Loucy (cell line): ENCODE measurements around the gene CFAP45.

Experiments used
- H2AFZ ChIP-seq: fragments of 200-600 bp; sonication (generic); 2 replicates; pipeline ENCODE4 v1.6.0; 2016; ENCODE audit warnings: antibody characterized with exemption, mild to moderate bottlenecking, low read length, moderate library complexity
- H3F3A ChIP-seq: fragments of 200-600 bp; 2 replicates; pipeline ENCODE4 v1.6.0; 2016; ENCODE audit warnings: antibody characterized with exemption, low read depth, mild to moderate bottlenecking
- H3K27me3 ChIP-seq: fragments of 200-600 bp; sonication (generic); 2 replicates; pipeline ENCODE4 v1.6.1; 2014; ENCODE audit warnings: low read length, mild to moderate bottlenecking; ENCODE audit not compliant: insufficient read depth, poor library complexity, severe bottlenecking
- H3K36me3 ChIP-seq: fragments of 200-600 bp; sonication (generic); 2 replicates; pipeline ENCODE4 v1.6.1; 2016; ENCODE audit warnings: low read length; ENCODE audit not compliant: insufficient read depth
- H3K4me1 ChIP-seq: fragments of 200-600 bp; sonication (generic); 2 replicates; pipeline ENCODE4 v1.5.1; 2014; ENCODE audit warnings: low read length, mild to moderate bottlenecking; ENCODE audit not compliant: insufficient read depth, poor library complexity, severe bottlenecking
- H3K4me2 ChIP-seq: fragments of 200-600 bp; sonication (generic); 2 replicates; pipeline ENCODE4 v1.6.0; 2014; ENCODE audit warnings: antibody characterized with exemption, low read length, low read depth, mild to moderate bottlenecking; ENCODE audit not compliant: poor library complexity, severe bottlenecking
- H3K4me3 ChIP-seq: fragments of 200-600 bp; sonication (generic); 2 replicates; pipeline ENCODE4 v1.5.1; 2014; ENCODE audit warnings: low read length, mild to moderate bottlenecking, mixed read lengths; ENCODE audit not compliant: poor library complexity, severe bottlenecking
- H3K79me2 ChIP-seq: fragments of 200-600 bp; sonication (generic); 2 replicates; pipeline ENCODE4 v1.6.1; 2014; ENCODE audit warnings: low read length; ENCODE audit not compliant: insufficient read depth
- H3K9ac ChIP-seq: fragments of 200-600 bp; sonication (generic); 2 replicates; pipeline ENCODE4 v1.6.0; 2014; ENCODE audit warnings: mild to moderate bottlenecking, low read depth, low read length, moderate library complexity; ENCODE audit not compliant: poor library complexity, severe bottlenecking
- H3K9me2 ChIP-seq: fragments of 200-600 bp; sonication (generic); replicated peaks from 2 replicates; pipeline ENCODE4 v1.6.1; 2016; ENCODE audit warnings: low read depth, low read length, mixed read lengths
- H3K9me3 ChIP-seq: fragments of 200-600 bp; sonication (generic); 2 replicates; pipeline ENCODE4 v1.6.1; 2014; ENCODE audit warnings: mild to moderate bottlenecking, antibody characterized with exemption, low read length, low read depth; ENCODE audit not compliant: insufficient read depth
- H4K20me1 ChIP-seq: fragments of 200-600 bp; sonication (generic); 2 replicates; pipeline ENCODE4 v1.6.0; 2014; ENCODE audit warnings: antibody characterized with exemption, low read length, mild to moderate bottlenecking; ENCODE audit not compliant: insufficient read depth, poor library complexity, severe bottlenecking
- EZH2phosphoT487 ChIP-seq: fragments of 200-600 bp; IDR thresholded peaks from 2 replicates; pipeline ENCODE4 v1.6.1; 2018; ENCODE audit warnings: antibody characterized with exemption, mild to moderate bottlenecking, moderate library complexity, borderline replicate concordance
- TF ChIP-seq, protein P1 (sequence below): fragments of 200-600 bp; sonication (generic); conservative IDR thresholded peaks from 2 replicates; pipeline ENCODE4 v1.5.1; 2014; ENCODE audit warnings: mild to moderate bottlenecking, antibody characterized with exemption, low read length

Gene CFAP45

DNA sequence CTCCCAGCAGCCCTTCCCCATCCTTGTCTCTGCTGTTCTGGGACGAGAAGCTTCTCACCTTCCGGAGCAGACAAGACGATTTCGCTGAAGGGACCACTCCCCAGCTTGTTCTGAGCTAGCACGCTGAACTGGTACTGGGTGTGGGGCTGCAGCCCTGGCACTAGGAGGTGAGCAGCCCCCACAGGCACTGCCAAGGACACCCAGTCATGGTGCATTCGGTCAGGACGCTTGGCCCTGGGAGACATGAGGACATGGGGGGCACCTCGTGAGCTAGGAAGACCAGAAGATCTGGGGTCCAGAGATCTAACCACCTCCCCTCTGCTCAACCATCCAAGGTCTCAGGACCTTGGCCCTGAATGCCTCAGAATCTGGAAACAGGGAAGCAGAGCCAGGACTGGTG, 30.7 kb upstream of the CFAP45 start:
- H3K79me2 ChIP-seq = peaks cover 10% of the 10 kb centered on the region
- no peaks in the 10 kb centered on the region for H4K20me1 ChIP-seq
- no peaks in the 10 kb centered on the region for H3K36me3 ChIP-seq
- no peaks in the 10 kb centered on the region for H3K27me3 ChIP-seq
- no peak overlapping the region for H2AFZ ChIP-seq
- H3F3A ChIP-seq = no peaks in the 10 kb centered on the region
- no peak overlapping the region for H3K4me2 ChIP-seq
- H3K9me3 ChIP-seq = no peaks in the 10 kb centered on the region
- TF ChIP-seq, protein P1, sequence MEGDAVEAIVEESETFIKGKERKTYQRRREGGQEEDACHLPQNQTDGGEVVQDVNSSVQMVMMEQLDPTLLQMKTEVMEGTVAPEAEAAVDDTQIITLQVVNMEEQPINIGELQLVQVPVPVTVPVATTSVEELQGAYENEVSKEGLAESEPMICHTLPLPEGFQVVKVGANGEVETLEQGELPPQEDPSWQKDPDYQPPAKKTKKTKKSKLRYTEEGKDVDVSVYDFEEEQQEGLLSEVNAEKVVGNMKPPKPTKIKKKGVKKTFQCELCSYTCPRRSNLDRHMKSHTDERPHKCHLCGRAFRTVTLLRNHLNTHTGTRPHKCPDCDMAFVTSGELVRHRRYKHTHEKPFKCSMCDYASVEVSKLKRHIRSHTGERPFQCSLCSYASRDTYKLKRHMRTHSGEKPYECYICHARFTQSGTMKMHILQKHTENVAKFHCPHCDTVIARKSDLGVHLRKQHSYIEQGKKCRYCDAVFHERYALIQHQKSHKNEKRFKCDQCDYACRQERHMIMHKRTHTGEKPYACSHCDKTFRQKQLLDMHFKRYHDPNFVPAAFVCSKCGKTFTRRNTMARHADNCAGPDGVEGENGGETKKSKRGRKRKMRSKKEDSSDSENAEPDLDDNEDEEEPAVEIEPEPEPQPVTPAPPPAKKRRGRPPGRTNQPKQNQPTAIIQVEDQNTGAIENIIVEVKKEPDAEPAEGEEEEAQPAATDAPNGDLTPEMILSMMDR = no peak
- no peak for TF ChIP-seq EZH2phosphoT487
- no peaks in the 10 kb centered on the region for H3K9me2 ChIP-seq
- H3K4me1 ChIP-seq = peaks cover 7% of the 10 kb centered on the region
- no peak overlapping the region for H3K4me3 ChIP-seq
- H3K9ac ChIP-seq = no peak overlapping the region

DNA sequence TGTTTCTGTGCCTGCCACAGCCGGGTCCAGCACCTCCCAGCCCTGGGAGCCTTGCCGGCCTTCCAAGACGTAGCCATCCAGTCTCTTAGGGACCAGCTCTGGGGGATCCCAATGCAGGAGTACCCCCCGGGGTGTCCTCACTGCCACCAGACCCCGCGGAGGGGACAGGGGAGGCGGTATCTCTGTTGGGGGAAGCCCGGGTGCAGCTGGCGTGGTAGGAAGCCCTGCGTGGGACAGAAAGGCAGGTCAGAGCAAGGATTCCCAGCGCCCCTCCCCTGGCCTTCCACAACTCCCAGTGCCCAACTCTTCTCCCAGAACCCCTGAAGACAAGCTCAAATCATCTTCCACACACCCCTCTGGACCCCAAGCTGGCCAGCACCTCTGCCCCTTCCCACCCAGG, 30.3 kb upstream of the CFAP45 start:
- Histone ChIP-seq H4K20me1 (no peaks in the 10 kb centered on the region), H3K27me3 (no peaks in the 10 kb centered on the region), H3K9me3 (no peaks in the 10 kb centered on the region), H3K4me3 (no peak overlapping the region), H3F3A (no peaks in the 10 kb centered on the region), H3K36me3 (no peaks in the 10 kb centered on the region), H3K9me2 (no peaks in the 10 kb centered on the region), H3K4me2 (no peak overlapping the region), H3K4me1 (peaks cover 7% of the 10 kb centered on the region), H3K79me2 (peaks cover 14% of the 10 kb centered on the region), H2AFZ (no peak overlapping the region), H3K9ac (no peak overlapping the region)
- no peak for TF ChIP-seq EZH2phosphoT487
- TF ChIP-seq, protein P1 = no peak

DNA sequence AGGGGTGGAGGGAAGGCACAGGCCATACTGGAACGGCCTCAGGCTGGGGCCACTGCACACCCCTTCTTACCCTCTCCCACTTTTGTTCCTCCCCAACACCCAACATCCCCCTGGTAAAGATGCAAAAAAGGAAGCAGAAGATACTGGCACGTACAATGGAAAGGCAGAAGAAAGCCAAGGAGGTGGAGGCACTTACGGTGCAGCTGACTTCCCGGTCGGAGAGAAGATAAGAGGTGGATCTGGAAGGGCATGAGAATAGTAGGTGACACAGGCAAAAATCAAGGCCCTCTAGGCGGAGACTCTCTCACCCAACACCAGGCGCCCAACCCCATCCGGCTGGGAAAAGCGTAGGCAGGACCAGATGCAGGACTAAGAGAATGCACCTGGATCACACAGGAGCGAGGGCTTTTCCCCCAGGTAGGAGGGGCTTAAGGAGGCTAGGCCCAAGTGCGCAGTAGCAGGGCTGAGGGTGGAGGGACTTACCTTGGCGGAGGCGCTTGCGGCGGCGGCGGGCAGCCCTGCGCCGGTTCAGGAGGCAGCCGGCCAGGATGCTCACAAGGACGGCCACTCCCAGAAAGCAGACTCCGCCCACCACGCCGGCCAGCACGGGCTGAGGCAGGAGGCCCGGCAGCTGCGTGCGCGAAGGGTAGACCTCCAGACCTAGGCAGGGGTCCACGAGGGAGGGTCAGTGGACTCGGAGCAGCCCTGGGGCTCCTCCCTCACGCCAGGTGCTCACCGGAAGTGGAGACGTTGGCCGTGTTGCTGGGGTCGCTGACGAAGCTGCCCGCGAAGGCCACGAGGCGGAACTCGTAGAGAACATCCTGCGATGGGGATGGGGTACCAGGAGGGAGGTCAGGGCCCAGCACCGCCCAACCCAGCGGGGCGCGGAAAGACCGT, 29.4 kb upstream of the CFAP45 start:
- Histone ChIP-seq H3K4me3 (no peak overlapping the region), H3K9ac (no peak overlapping the region), H3K36me3 (no peaks in the 10 kb centered on the region), H3K4me1 (peaks cover 7% of the 10 kb centered on the region), H3K9me3 (no peaks in the 10 kb centered on the region), H3K4me2 (no peak overlapping the region), H3K79me2 (peaks cover 22% of the 10 kb centered on the region), H4K20me1 (peaks cover 8% of the 10 kb centered on the region), H2AFZ (no peak overlapping the region), H3K9me2 (no peaks in the 10 kb centered on the region), H3K27me3 (peaks cover 8% of the 10 kb centered on the region), H3F3A (no peaks in the 10 kb centered on the region)
- TF ChIP-seq, protein P1 = no peak
- no peak for TF ChIP-seq EZH2phosphoT487
